Measurements from ENCODE around the gene ST7. TPM values are rescaled to one million over a fixed set of nuclear protein-coding genes. Genes with fewer than 3 reads are reported as not detected.

Gene ST7
- total and polyA plus RNA-seq, 9 donors: 11.6 to 20.7 (median 15.0) TPM

DNA sequence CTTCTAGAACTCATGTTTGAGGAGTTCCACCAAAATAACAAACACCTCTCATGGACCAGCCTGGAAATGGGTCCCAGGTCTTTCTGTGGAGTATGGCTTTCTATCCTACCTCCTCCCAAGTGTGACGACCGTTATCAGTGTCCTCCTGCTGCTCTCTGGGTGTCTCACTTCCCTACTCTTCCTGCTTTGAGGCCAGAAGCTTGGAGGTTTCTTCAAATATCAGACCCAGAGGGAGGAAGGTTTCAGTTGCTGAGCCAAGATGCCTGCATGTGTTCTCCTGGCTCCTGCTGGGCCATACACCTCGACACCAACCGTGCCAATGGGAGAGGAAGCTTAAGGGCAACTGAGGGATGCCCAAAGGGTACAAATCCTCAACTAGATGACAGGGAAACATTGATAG lies 255.0 kb downstream of the ST7 start:
- Histone ChIP-seq H3K4me3 (ENCODE audit: low read length) (no peak overlapping the region), H3K9me3 (replicated peaks; ENCODE audit: control insufficient read depth, low read depth, low read length) (no peaks in the 10 kb centered on the region), H3K27me3 (ENCODE audit: control insufficient read depth, insufficient read depth, low read length) (no peaks in the 10 kb centered on the region), H3K27ac (ENCODE audit: low read length) (no peak overlapping the region), H3K36me3 (ENCODE audit: control insufficient read depth, insufficient read depth, low read length) (peaks cover 11% of the 10 kb centered on the region), H3K4me1 (ENCODE audit: control insufficient read depth, insufficient read depth, low read length) (no peaks in the 10 kb centered on the region)
- no peak for DNase-seq
- WGBS (ENCODE audit: insufficient coverage): no CpG with 5 or more reads among the region's 4 CpGs

DNA sequence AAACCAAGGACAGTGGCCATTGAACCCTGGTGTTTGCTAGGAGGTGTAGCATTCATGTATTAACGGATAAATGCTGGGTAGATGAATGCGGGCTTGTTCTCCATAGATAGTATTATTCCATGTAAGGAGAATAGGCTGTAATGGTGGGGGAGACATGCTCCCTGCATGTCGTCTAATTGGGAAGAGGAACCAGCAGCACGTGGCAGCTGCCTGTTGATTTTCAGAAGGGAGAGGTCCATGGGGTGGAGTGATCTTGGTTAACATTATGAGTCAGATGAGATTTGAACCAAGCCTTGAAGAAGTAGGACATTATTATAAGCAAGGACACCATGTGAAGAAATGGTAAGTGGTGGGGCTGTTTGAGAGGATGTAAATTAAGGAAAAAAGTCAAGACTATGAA lies 257.1 kb downstream of the ST7 start:
- Histone ChIP-seq H3K9me3 (replicated peaks; ENCODE audit: control insufficient read depth, low read depth, low read length) (no peaks in the 10 kb centered on the region), H3K36me3 (ENCODE audit: control insufficient read depth, insufficient read depth, low read length) (peaks cover 11% of the 10 kb centered on the region), H3K4me3 (ENCODE audit: low read length) (no peak overlapping the region), H3K27ac (ENCODE audit: low read length) (no peak overlapping the region), H3K27me3 (ENCODE audit: control insufficient read depth, insufficient read depth, low read length) (no peaks in the 10 kb centered on the region), H3K4me1 (ENCODE audit: control insufficient read depth, insufficient read depth, low read length) (no peaks in the 10 kb centered on the region)
- 95% methylated on average over 2 of the region's 4 CpGs for WGBS (ENCODE audit: insufficient coverage)
- DNase-seq: no peak

GRCh38 chr7:117210908-117211307 lies 257.6 kb downstream of the ST7 start:
- Histone ChIP-seq H3K27me3 (ENCODE audit: control insufficient read depth, insufficient read depth, low read length) (no peaks in the 10 kb centered on the region), H3K27ac (ENCODE audit: low read length) (no peak overlapping the region), H3K4me3 (ENCODE audit: low read length) (no peak overlapping the region), H3K4me1 (ENCODE audit: control insufficient read depth, insufficient read depth, low read length) (no peaks in the 10 kb centered on the region), H3K9me3 (replicated peaks; ENCODE audit: control insufficient read depth, low read depth, low read length) (no peaks in the 10 kb centered on the region), H3K36me3 (ENCODE audit: control insufficient read depth, insufficient read depth, low read length) (peaks cover 11% of the 10 kb centered on the region)
- no peak for DNase-seq
- WGBS (ENCODE audit: insufficient coverage): no CpG with 5 or more reads among the region's 3 CpGs

DNA sequence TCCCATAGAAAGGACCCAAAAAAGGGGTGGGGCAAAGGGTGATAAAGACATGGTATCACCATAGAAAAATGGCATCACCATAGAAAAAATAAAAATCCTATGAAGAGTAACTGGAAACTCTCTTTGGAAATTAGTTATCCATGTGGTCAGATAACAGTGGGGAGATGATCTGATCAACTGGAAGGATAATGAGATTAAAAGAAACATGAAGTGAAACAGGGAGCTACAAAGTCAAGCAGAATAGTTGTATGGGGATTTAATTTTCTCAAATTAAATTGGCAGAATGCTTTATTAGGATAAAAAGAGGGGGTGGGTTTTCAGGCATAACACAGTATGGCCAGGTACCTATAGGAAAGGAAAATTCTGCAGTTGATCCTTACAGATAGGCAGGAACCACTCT lies 258.3 kb downstream of the ST7 start:
- Histone ChIP-seq H3K9me3 (replicated peaks; ENCODE audit: control insufficient read depth, low read depth, low read length) (no peaks in the 10 kb centered on the region), H3K27ac (ENCODE audit: low read length) (no peak overlapping the region), H3K4me3 (ENCODE audit: low read length) (no peak overlapping the region), H3K36me3 (ENCODE audit: control insufficient read depth, insufficient read depth, low read length) (peaks cover 11% of the 10 kb centered on the region), H3K27me3 (ENCODE audit: control insufficient read depth, insufficient read depth, low read length) (no peaks in the 10 kb centered on the region), H3K4me1 (ENCODE audit: control insufficient read depth, insufficient read depth, low read length) (no peaks in the 10 kb centered on the region)
- DNase-seq: no peak

DNA sequence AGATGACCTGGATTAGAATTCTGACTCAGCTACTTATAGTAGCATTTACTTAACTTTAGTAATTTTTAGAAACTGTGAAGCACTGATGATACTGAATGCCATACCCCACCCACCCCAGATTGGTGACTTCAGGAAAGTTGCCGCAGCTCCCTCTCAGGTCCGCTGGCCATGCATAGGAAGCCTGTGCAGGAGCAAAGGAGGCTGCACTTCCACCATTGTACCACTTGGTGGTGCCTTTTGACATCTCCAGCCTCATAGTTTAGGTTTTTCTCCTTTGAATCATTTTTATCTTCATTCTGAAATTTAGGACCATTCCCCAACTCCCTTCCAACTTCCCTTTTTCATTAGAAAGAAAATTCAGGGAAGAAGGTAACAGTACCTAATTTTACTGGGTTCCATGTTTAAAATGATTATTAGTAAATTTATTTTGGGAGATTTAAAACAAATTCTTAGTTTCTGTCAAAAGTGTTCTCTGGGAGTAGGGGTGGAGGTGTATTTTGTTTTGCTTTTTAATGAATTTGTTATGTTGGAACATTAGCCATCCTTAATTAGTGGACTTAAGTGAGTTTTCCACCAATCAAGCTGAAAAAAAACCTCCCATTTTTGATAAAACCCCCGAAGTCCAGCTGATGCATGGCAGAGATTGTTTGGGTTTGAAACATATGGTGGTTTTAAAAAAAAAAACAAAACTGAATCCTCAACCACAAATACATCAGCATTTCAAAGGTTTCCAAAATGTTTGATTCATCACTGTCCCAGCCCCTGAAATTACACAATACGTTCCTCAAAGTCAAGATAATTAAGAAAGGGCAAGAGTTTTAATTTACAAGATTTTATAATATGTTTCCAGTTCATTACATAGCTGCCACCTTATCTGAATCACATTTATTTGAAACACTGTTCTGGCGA lies 259.9 kb downstream of the ST7 start:
- H3K9me3 ChIP-seq (replicated peaks; ENCODE audit: control insufficient read depth, low read depth, low read length): no peaks in the 10 kb centered on the region
- WGBS (ENCODE audit: insufficient coverage): 53% methylated on average over 2 of the region's 5 CpGs
- H3K27me3 ChIP-seq (ENCODE audit: control insufficient read depth, insufficient read depth, low read length): no peaks in the 10 kb centered on the region
- H3K4me3 ChIP-seq (ENCODE audit: low read length): no peak overlapping the region
- peak; percentile 51 for DNase-seq
- H3K36me3 ChIP-seq (ENCODE audit: control insufficient read depth, insufficient read depth, low read length): peaks cover 10% of the 10 kb centered on the region
- no peak overlapping the region for H3K27ac ChIP-seq (ENCODE audit: low read length)
- no peaks in the 10 kb centered on the region for H3K4me1 ChIP-seq (ENCODE audit: control insufficient read depth, insufficient read depth, low read length)

DNA sequence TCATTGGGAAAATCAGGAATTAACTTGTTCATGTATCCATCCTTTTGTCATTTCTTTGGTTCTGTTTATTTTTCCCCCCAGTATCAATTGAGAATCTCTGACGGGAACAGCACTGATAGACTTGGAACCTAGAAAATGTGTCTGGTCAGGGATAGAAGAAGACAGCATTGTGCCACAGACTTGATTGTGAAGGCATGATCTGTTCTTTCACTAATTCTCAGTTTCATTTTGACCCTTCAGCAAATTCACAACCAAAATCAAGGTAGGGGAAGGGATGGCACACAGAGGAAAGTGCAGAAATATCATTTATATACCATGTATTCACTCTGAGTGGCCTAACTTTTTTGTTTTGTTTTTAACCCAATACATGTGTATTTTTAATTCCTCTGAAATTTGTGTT lies 262.7 kb downstream of the ST7 start:
- no peaks in the 10 kb centered on the region for H3K4me1 ChIP-seq (ENCODE audit: control insufficient read depth, insufficient read depth, low read length)
- no CpG with 5 or more reads among the region's 1 CpG for WGBS (ENCODE audit: insufficient coverage)
- H3K36me3 ChIP-seq (ENCODE audit: control insufficient read depth, insufficient read depth, low read length): peaks cover 11% of the 10 kb centered on the region
- no peak overlapping the region for H3K4me3 ChIP-seq (ENCODE audit: low read length)
- H3K27me3 ChIP-seq (ENCODE audit: control insufficient read depth, insufficient read depth, low read length): no peaks in the 10 kb centered on the region
- DNase-seq: no peak
- no peak overlapping the region for H3K27ac ChIP-seq (ENCODE audit: low read length)
- no peaks in the 10 kb centered on the region for H3K9me3 ChIP-seq (replicated peaks; ENCODE audit: control insufficient read depth, low read depth, low read length)

GRCh38 chr7:117216436-117217069 lies 263.3 kb downstream of the ST7 start:
- Histone ChIP-seq H3K4me1 (ENCODE audit: control insufficient read depth, insufficient read depth, low read length) (no peaks in the 10 kb centered on the region), H3K4me3 (ENCODE audit: low read length) (no peak overlapping the region), H3K27me3 (ENCODE audit: control insufficient read depth, insufficient read depth, low read length) (no peaks in the 10 kb centered on the region), H3K9me3 (replicated peaks; ENCODE audit: control insufficient read depth, low read depth, low read length) (no peaks in the 10 kb centered on the region), H3K36me3 (ENCODE audit: control insufficient read depth, insufficient read depth, low read length) (peaks cover 13% of the 10 kb centered on the region), H3K27ac (ENCODE audit: low read length) (no peak overlapping the region)
- WGBS (ENCODE audit: insufficient coverage): 67% methylated on average over 2 of the region's 5 CpGs
- no peak for DNase-seq

DNA sequence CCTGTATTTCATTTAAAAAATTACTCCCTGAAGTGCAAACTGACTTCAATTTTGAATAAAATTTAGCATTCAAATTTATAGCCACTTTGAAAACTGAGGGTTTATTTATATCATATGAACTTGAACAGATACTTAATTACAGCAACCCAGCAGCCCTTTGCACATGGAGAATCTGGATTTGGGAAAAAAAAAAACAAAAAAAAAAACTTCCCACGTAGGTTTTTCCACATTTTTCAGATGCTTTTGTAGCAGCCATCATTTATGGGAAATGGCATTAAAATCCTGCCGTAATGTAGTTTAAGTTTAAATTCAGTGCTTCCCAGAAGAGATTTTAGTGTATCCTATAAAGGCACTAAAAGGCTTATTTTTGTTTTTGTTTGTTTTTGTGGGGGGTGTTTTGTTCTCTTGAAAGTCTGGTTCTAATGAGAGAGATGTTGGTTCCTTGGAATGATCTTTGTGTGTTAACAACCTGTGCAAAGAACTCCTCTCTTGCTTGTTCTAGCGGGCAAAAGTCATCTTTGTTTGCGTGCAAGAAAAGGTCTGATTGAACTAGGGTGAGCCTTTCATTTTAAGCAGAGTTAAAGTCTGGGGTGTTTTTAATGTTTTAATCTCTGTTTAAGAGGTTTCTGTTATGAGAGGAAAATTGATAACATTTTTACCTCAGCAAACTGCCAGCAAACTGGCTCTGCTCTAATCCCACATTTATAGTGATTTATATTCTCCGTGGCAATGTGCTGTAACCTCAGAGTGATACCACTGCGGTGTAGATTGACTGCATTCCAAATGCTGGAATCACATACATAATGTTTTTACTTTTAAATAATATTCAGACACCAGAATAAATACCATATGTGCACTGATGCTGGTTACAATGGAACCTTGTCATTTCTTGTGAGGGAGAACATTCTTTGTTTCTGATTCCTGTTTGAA lies 264.1 kb downstream of the ST7 start:
- no peaks in the 10 kb centered on the region for H3K27me3 ChIP-seq (ENCODE audit: control insufficient read depth, insufficient read depth, low read length)
- H3K4me3 ChIP-seq (ENCODE audit: low read length): no peak overlapping the region
- peak; percentile 11 for DNase-seq
- WGBS (ENCODE audit: insufficient coverage): 80% methylated on average over 1 of the region's 6 CpGs
- H3K27ac ChIP-seq (ENCODE audit: low read length): no peak overlapping the region
- H3K9me3 ChIP-seq (replicated peaks; ENCODE audit: control insufficient read depth, low read depth, low read length): no peaks in the 10 kb centered on the region
- H3K36me3 ChIP-seq (ENCODE audit: control insufficient read depth, insufficient read depth, low read length): peaks cover 17% of the 10 kb centered on the region
- H3K4me1 ChIP-seq (ENCODE audit: control insufficient read depth, insufficient read depth, low read length): no peaks in the 10 kb centered on the region

- Histone ChIP-seq H3K27me3 (ENCODE audit: control insufficient read depth, insufficient read depth, low read length) (no peaks in the 10 kb centered on the region), H3K36me3 (ENCODE audit: control insufficient read depth, insufficient read depth, low read length) (peaks cover 26% of the 10 kb centered on the region), H3K27ac (ENCODE audit: low read length) (no peak overlapping the region), H3K4me3 (ENCODE audit: low read length) (no peak overlapping the region), H3K4me1 (ENCODE audit: control insufficient read depth, insufficient read depth, low read length) (no peaks in the 10 kb centered on the region), H3K9me3 (replicated peaks; ENCODE audit: control insufficient read depth, low read depth, low read length) (no peaks in the 10 kb centered on the region)
- no peak for DNase-seq
- WGBS (ENCODE audit: insufficient coverage): no CpG with 5 or more reads among the region's 4 CpGs
Observed at GRCh38 chr7:117218700-117219099, 265.4 kb downstream of the ST7 start.

GRCh38 chr7:117219485-117219884 lies 266.2 kb downstream of the ST7 start:
- Histone ChIP-seq H3K27me3 (ENCODE audit: control insufficient read depth, insufficient read depth, low read length) (no peaks in the 10 kb centered on the region), H3K27ac (ENCODE audit: low read length) (no peak overlapping the region), H3K4me3 (ENCODE audit: low read length) (no peak overlapping the region), H3K4me1 (ENCODE audit: control insufficient read depth, insufficient read depth, low read length) (no peaks in the 10 kb centered on the region), H3K9me3 (replicated peaks; ENCODE audit: control insufficient read depth, low read depth, low read length) (no peaks in the 10 kb centered on the region), H3K36me3 (ENCODE audit: control insufficient read depth, insufficient read depth, low read length) (peaks cover 26% of the 10 kb centered on the region)
- no peak for DNase-seq
- 91% methylated on average over 3 of the region's 8 CpGs for WGBS (ENCODE audit: insufficient coverage)
